GM19397 (cell line): ENCODE data around the gene PRKCB.
"Not testable (repeated sequence)": the region's sequence is repeated elsewhere in the genome, so short reads cannot be mapped to it uniquely, and the experiment has no call there.

Experiments
- ATAC-seq: cut with Tn5 transposase; IDR thresholded peaks from one replicate; pipeline ENCODE4 v1.9.1; 2021; ENCODE audit warnings: mild to moderate bottlenecking, moderate library complexity; ENCODE audit not compliant: unreplicated experiment

Gene PRKCB

GRCh38 chr16:23998771-23999170 is 163.0 kb downstream of the PRKCB start:
- no peak for ATAC-seq

DNA sequence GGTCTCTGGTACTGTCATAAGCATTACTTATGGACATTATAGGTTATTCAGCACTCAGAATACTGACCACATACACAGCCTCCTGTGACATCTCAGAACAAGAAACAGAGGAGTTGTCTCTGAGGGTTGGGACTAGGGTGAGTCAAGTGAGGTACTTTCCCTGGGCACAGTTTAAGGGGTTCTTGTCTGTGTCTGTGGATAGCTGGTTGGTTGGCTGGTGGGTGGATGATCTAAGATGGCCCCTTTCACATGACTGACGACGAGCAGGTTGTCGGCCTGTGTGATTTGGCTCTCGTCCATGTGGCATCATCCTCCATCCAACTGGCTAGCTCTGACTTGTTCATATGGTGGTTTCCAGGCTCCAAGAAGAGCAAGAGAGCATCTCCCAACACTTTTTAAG is 163.9 kb downstream of the PRKCB start:
- ATAC-seq: no peak

DNA sequence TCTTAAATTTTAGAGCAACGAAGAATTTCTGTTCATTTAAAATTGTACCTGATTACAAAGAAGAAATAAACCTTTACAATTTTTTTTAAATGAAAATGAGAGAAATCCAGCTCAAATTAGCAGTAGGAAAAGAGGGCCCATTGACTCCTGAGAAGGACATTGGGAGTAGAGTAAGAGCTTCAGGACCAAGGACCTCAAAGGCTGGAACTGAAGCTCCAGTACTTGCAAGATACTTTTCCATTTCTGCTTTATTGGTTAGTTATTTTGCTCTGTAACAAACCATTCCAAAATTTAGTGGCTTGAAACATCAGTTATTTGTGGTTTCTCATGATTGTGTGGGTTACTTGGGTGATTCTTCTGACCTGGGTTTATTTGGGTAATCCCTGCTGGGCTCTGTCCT is 165.9 kb downstream of the PRKCB start:
- ATAC-seq: no peak

DNA sequence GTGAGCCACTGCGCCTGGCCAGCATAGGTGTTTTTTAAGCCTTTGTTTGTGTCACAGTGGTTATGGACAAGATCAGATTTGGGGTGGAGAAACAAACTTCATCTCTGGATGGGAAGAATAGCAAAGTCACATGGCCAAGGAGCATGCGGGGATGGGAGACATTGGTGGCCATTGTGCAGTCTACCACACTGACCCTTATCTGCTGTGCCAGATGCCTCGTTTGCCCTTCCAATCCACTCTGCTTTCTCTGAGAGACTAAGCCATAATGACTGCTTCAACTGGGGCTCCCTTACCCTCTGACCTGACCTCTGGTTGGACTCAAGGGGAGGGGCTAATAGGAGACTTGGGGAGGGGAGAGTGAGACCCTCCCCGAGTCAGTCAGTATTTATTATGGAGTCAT is 166.8 kb downstream of the PRKCB start:
- ATAC-seq: no peak

GRCh38 chr16:24005577-24005976 is 169.8 kb downstream of the PRKCB start:
- no peak for ATAC-seq

GRCh38 chr16:24007391-24007790 is 171.6 kb downstream of the PRKCB start:
- no peak for ATAC-seq

GRCh38 chr16:24007934-24008333 is 172.2 kb downstream of the PRKCB start:
- ATAC-seq: no peak

- no peak for ATAC-seq
Observed at GRCh38 chr16:24009098-24009497, 173.3 kb downstream of the PRKCB start.

DNA sequence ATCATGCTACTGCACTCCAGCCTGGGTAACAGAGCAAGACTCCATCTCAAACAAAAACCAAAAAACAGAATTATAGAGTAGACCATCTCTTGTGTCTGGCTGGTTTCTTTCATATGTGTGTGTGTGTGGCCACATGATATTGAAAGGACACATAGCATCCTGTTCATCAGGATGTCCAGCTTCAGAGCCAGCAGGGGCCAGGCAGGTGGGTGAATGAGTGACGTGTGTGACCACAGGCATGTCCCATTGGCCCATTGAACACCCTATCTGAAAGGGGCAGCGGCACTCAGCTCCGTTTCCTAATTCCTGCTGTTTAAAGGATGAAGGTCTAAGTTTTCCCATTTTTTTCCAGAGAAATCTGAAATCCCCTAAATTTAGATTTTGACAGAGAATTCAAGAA is 174.2 kb downstream of the PRKCB start:
- ATAC-seq: no peak

- ATAC-seq: no peak
Observed at GRCh38 chr16:24010440-24011089, 174.8 kb downstream of the PRKCB start.

DNA sequence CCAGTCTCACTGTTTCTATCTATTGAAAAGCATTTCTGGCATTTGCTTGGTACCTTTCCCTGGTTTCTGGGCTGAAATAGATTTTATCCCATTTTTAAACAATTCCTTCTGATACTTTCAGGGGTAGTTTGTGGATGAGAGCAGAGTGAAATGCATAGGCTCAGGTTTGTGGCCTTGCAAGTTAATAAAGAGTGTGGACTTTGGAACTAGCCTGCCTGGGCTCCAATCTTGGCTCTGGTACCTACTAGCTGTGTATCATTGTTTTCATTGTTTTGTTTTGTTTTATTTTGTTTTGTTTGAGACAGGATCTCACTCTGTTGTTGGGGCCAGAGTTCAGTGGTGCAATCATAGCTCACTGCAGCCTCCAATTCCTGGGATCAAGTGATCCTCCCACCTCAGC is 175.5 kb downstream of the PRKCB start:
- ATAC-seq: no peak

DNA sequence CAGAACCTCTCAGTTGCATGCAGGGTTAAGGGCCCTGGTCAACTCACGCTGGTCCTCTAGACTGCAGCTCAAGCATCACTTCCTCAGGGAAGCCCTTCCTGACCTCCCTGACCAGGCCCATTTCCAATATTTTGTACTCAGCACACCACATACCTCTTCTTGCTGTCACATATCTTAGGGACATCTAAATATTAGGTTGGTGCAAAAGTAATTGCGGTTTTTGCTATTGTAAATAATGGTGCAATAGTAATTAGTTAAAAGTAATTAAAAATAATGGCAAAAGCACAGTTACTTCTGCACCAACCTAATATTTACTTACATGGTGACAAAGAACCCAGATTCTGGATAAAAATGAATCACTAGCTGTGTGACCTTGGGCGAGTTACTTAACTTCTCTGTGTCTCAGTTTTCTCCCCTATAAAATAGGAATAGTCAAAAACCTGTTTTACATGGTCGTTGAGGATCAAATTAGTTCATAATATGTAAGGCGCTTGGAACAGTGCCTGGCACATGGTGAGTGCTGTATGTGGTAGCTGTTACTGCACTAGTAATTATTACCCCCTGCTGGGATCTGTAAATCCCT is 177.4 kb downstream of the PRKCB start:
- no peak for ATAC-seq

DNA sequence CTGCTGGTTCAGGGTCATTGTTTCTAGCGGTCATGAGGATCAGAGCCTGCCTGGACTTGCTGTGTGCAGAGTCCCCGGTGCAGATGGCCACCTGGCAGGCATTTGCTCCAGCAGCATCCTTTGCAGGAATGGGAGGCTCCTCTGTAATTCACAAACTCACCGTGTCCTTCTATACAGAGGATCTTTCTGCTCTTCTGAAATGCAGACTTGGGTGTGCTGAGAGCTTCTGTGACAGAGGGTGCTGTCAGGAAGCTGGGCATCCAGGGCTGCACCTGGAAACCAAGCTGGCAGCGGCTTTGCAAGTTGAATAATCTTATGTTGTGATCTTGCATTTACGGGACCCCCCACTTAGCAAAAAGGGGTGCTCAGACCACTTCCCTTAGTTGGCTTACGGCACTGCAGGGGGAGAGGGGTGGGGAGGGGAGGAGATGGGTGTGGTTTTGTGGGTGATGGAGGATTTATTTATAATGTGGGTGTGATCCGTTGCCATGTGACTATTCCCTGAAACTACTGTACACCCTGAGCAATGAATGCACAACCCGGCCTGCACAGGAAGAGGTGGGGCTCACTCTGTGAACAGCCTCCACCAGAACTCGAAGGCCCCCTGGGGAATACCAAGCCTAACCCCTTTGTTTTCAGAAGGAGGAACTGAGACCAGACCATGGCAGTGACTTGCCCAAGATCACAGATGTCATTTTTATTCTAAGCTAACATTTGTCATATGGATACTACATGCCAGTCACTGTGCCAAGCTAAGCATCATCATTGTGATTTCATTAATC is 178.3 kb downstream of the PRKCB start:
- peak; percentile 95 for ATAC-seq

GRCh38 chr16:24014955-24015354 is 179.2 kb downstream of the PRKCB start:
- not testable (repeated sequence) for ATAC-seq

- no peak for ATAC-seq
Observed at GRCh38 chr16:24015923-24016322, 180.1 kb downstream of the PRKCB start.

DNA sequence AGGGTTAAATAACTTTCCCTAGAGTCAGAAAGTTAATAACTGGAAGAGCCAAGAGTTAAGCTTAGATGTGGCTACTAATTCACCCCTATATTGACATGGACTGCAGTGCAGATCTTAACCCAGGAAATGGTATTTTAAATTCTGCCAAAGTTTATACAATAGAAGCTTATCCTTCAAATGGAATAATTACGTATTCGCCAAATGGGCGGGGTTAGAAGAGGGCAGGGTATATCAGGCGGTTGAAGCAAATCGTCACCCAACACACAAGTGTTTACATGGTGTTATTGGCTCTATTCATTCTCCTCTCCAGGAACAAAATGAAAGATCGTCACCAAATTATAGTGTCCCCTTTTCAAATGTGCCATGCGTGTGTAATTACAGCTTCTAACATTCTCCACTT is 182.7 kb downstream of the PRKCB start:
- no peak for ATAC-seq

DNA sequence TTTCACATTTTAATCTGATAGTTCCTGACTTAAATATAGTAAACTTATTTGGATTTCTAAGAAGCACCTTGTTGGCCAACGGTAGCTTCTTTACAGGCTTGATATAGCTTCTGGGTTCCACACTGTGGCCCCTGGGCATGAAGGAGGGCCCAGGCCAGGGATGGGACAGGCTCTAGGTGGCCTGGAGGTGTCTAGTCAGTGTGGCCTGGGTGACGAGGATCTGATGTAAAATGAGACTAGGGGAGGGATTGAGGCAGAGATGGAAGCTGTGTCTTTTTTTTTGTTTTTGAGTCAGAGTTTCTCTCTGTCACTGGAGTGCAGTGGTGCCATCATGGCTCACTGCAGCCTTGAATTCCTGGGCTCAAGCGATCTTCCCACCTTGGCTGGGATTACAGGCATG is 187.0 kb downstream of the PRKCB start:
- ATAC-seq: no peak

DNA sequence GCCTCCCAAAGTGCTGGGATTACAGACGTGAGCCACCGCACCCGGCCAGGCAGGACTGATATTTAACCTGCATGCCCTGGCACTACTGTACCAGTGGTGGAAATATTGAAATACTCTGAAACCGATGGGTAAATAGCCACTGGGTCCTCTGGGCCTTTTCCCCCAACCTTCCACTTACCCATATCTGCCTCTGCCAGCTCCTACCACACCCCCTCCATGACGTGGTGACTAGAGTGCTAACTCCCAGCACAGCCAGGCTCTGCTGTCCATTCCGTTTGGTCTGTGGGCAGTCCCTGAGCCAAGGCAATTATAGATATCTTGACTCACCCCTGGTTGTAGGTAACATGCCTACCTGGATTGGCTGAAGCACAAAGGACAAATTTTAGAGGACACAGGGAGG is 187.8 kb downstream of the PRKCB start:
- ATAC-seq: no peak

DNA sequence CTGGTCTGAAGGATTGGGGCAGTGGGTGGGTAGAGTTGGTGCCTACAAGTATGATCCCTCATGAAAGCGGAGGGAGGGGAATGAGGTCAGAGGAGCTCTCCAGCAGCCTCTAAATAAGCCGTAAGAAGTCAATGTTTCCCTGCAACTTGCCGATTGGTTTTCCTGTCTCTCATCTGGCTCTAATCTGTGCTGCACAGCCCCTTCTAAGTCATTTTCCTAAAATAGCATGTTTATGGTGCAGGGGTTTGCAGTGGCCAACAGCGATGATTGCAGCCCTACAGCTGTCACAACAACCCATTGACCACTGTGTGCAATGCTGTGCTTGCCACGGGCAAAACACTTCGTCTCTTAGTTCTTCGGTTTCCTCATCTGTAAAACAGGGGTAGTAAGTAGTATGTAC is 189.2 kb downstream of the PRKCB start:
- no peak for ATAC-seq

DNA sequence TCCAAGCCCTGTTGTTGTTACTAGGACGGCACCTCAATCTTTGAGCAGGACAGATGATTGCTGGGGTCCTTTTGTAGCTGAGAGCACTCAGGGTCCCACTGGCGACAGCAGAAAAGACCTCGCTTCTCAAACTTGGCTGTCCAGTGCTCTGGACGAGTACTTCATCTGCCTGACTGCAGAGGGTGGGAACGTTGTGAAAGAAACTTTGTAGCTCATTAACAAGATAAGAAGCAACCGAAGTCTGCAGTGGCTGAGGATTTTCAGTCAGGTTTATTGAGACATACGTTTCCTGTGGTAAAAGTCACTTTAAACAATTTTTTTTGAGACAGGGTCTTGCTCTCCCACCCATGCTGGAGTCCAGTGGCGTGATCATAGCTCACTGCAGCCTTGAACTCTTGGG is 191.7 kb downstream of the PRKCB start:
- no peak for ATAC-seq

- not testable (repeated sequence) for ATAC-seq
Observed at GRCh38 chr16:24029841-24030240, 194.1 kb downstream of the PRKCB start.

- no peak for ATAC-seq
Observed at GRCh38 chr16:24035127-24035842, 199.5 kb downstream of the PRKCB start.
